ENCODE measurements around the gene PDE1C.
"Not testable (repeated sequence)": the region's sequence is repeated elsewhere in the genome, so short reads cannot be mapped to it uniquely, and the experiment has no call there.

PDE1C gene

DNA sequence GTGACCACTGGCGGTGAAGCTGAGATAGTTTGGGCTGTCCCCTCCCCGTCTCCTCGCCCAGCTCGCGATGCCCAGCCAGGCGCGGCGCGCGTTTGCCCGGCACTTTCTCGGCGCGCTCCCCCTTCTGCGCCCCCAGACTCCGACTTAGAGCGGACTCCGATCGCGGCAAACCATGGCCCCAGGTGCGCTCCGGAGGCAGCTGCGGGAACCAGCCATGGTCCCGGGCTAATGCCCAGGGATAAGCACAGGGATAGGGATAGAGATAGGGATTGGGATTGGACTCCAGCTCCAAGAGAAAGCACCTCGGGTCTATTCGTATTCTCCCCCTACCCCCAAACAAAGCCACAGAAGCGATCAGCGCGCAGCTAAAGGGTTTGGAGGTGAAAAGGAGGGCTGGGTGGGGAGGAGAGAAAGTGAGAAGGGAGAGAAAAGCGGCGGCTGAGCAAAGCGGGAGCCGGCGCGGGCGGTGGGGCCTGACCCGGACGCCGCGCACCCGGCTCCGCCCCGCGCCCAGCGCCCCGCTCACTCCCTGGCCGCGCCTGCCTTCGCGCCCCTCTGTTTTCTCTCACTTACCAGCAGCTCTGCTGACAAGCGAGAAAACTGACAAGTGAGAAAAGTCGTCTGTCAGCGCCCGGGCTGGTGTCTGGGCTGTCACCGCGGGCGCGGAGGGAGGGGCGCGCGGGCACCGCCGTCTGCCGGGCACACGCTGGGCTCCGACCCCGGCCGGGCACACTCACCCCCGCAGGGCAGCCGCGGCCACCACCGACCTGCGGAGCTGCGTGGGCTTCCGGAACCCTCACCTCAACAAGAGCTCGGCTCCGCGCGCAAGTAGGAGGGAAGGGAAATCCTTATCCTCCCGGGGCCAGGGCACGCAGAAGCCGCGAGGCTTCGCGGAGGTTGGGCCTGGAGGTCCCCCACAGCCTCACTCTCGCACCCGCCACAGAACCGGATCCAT is at the start of gene PDE1C:
PDE1C (minus strand) TSS at position 2 of the 955 bp plus-strand sequence.
- DNase-seq = peak; percentile 51

DNA sequence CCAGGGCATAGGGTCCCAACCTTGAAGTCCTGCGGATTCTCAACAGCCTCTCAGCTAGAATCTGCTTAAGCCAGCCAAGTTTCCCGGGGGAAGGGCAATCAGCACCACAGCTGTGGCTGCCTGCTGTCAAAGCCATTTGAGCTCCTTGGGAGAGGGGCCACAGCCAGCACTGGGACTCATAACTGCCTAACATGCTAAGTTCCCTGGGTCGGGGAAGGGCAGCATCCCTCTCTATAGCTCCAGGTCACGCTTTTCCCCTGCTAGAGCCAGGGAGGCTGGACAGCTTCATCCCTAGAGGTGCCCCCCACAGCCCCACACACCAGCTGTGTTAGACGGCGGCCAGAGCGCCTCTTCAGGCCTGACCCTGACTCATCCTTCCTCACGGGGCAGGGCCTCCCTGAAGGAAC is 49.6 kb upstream of the PDE1C start:
- no peak for DNase-seq

DNA sequence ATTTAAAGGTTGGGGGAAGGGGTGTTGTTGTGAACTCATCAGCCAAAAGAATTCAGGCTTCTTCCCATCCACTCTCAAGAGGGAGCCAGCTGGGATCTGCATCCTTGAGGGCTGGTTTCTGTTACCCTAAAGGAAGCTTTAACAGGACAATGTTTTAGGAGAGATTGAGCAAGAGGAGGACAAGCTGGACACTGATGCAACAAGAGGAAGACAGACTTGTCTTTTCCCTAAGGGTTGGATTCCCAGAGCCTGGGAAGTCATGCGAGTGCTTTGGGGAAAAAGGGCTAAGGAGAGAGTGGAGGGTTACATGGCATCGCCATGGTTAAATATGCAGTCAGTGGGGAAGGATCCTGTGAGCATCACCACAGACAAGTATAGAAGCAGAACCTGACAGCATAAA is 47.6 kb upstream of the PDE1C start:
- DNase-seq = no peak

DNA sequence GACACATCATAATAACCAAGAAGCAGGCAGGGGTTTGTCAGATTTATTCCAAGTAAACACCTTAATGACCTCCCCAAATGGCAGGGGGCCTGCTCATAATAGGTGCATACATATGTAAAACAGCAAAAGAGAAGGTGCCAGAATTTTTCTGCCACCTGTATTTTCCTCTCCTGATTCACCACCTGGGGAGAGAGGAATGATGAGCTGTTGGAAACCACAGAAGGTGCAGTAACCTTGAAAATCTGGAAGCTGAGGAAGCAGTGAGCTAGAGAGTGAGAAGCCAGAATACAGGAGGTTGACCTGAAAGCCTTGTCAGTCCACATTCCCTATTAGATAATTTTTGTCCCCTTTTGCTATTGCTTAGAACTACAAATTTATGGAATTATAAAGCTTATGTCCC is 46.2 kb upstream of the PDE1C start:
- DNase-seq = no peak

DNA sequence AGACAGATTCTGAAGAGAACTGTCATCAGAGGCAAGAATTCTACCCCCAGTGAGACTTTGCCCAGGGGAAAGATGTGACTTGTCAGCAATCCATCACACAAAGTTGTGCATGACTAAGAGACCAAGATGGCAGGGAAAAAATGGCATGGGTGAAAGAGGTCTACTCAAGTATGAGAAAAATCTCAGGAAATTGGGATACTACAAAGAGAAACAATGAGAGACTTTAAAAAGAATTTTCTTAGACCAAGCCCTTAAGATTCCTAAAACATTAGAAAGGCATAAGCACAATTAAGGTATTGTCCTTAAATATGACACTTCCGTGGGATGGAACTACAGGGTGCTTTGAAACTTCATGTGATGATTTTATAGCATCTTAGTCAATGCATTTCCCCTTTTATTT is 45.6 kb upstream of the PDE1C start:
- no peak for DNase-seq

DNA sequence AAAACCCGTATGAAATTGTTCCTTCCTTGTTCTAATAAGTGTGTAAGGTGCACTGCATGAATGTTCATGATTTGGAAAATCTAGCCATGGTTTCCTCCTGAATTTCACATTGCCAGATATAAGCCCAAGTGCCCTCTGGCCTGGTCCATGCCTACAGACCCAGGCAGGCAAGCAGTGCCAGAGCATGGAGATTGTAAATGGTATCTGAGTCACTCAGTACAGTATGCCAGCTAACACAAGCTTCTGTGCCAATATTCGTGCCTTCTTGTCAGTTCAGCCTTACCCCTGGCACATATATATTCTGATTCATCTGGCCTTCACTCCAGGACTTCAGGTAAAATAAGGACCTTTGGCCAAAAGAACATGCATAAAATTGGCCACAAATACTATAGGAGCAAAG is 38.4 kb upstream of the PDE1C start:
- DNase-seq = no peak

DNA sequence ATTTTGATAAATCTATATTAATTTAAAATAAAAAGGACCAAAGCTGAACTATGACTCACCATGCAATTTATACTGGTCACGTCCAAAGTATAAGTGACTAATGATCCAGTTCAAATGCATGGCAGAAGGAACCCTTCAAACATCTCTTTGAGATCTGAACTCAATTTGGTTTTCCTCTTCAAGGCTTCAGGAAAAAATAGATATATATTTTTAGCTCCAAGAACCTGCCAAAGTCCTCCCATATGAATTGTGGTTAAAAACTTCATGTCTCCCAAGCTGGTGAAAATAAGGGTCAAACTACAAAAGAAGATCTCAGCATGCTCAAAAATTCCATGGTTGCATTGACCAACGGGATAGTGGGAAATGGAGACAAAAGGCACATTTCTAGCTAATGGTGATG is 34.6 kb upstream of the PDE1C start:
- no peak for DNase-seq

DNA sequence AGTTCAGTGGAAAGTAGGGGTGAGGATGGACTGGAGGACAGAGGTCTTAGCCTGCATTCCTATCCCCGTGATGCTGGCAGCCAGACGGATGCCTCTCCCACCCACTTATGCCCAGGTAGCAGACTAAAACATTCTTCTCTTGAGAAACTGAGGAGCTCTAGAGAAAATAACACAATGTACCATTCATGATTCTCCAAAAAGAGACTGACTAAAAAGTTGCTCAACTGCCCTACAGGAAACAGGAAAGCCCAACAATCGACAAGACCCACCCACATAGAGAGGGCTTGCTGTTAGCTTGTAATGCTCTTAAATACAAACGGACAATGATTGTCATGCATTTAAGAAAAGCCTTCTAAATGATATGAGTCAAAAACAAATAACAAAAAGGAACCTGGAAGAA is 33.2 kb upstream of the PDE1C start:
- no peak for DNase-seq

DNA sequence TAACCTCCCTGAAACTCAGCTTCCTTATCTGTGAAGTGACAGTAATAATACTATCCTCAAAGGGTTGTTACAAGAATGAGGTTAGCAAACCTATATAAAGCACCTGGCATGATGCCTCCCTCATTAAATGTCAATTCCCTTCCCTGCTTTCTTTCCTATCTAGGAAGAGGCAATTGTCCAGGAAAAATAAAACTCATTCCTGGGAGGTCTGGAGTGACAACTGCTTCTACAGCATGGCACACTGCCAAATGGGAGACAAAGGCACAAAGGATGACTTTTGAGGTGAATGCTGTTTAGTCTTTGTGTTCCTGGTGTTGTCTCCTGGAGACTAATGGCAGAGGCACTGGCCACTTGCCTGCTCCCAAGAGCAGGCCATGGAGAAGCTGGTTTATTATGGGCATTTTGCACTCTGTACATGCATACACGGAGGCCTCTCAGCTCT is 32.2 kb upstream of the PDE1C start:
- no peak for DNase-seq

DNA sequence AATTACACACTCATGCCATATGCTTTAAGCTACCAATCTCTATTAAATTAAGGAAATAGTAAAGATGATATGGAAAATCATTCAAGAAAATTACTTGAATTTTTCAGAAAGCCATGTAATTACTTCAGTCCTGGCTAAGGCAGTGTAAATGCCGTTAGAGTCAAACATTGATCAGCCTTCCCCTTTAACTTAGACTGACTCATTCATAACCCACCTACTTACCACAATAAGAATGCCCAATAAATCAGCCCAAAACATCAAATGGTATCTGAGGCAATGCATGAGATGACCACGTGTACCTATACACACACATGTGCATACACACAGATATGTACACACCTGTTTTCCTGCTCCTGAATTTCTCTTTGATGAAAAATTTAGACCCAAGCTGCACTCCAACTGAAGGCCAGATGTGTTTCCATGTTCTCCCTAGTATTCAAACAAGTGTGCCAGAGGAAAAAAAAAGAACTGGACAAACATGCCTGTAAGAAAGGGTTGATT is 30.2 kb upstream of the PDE1C start:
- DNase-seq = no peak

DNA sequence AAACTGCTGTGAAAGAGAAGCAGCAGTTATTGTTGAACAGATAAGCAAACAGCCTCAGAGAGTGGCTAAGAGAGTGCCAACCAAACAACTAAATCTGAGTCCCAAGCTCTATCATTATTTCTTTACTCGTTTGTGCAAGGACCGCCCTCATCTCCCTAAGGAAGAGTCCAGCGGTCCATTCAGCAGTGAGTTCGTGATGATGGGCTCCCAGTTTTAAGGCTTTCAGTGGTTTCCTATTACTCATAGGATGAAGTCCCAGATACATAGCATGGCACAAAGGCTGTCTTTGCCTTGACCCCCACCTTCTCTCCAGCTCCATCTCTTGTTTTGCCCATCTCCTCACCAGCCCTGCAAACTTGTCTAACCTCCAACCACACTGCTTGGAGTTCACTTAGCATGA is 24.3 kb upstream of the PDE1C start:
- DNase-seq = no peak

DNA sequence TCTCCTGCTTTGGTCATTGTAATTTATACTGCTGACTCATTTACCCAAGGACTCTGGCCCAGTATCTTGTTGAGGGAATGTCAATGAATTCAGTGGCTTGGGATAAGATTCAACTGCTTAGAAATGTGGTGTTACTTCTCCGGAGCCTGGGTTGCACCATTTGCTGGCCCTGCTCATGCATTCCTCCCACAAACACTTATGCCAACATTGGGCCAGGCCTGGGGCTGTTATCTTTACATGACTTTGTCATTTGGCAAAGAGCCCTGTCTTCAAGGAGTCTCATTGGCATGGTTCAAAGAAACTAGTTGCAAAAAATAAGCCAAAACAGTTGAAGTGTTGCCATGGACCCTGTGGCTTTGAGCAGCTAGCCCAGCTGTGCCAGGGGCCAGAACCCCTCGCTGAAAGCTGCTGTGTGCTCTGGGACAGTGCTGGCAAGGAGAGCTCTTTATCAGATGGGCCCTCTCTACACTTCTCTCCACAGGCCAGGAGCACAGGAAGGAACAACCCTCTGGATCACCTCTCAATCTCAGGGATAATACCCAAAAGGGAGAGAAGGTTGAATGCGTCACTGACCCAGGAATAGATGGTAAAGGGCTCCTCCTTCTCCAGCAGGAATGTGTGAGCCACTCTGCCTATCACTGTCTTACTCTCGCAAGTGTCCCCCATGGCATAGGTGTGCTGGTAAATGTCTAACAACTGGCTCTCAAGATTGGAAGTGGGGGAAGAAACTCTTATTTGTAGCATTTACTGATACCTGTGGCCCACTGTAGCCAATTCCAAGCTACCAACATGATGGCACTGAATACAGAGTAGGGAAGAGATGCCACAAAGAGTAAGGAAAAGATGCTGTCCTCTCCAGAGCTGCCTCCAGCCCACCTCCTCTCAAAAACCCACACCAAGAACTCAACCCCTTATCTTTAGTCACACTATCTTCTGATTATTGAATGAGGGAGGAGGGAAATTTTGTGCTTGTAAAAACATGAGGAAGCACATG is 23.5 kb upstream of the PDE1C start:
- DNase-seq = no peak

DNA sequence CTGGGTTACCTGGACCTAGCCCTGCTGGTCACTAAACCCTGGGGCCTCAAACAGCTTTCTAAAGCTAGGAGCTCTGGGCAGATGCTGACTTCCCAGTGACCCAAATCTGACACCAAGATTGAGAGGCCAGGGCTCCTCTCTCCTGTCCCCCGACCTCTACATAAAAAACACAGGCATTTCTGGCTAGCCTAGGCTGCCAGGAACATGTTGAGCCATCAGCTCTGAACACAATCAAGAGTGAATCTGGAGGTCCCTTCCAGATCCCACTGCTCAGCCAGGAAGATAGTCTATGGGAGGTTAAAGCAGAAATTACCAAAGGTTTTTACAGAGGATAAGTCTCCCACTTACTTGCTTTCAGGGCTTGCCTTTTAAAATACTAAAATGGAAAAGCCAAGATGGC is 22.1 kb upstream of the PDE1C start:
- no peak for DNase-seq

DNA sequence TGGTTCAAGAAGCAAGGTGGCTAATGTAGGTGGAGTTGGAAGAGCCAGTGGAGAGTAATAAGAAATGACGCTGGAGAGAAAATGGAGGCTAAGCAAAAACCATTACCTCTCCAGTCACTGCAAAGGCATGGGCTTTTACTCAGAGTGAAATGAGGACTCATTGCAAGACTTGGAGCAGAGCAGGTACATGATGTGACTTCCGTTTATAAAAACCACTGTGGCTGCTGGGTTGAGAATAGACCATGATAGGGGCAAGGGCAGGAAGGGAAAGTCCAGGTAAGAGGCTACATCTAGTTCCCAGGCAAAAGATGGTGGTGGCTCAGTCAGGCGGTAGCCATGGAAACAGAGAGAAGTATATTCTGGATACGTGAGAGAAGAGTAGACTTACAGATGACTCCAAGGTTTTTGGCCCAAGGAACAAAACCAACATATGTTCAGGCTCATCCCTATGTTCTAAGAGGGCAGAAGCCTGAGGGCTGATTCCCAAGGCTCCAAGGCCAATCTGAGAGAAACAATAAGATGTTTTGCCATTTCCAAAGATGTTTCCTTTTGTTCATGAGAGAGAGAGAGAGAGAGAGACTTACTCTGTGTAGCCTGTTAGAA is 21.5 kb upstream of the PDE1C start:
- DNase-seq = no peak

DNA sequence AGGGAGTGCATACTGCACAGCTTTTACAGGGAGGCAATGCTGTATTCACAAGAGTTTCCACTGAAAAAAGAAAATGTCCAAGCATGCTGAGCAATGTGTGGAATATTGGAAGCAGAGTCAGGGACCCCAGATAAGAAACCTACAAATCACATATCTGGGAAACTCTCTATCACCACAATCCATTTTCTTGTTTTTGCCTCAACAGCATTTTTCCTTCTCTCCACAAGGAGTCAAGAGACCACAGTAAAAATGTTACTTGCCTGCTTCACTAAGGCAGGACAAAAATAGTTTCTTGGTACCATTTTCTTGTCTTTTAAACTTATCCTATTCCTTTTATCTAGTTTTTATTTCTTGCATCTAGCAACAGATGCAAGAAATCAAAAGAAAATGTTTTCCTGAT is 19.5 kb upstream of the PDE1C start:
- no peak for DNase-seq

DNA sequence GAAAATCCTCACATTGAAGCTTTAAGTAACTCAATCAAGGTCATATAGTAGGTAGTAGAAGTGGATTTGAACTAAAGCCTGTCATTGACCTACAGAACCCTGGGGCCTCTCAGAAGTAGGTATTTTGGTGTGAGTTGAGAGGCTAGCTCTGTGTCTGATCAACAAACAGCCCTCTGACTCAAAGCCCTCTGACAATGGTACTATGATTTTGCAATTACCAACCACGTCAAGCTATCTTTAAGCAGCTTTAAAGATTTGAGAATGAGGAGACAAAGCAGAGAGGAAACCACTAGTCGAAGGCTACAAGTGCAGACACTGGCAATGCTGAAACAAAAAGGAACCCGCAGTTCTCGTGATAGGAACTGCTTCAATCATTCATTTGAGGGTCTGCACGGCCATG is 19.0 kb upstream of the PDE1C start:
- no peak for DNase-seq

DNA sequence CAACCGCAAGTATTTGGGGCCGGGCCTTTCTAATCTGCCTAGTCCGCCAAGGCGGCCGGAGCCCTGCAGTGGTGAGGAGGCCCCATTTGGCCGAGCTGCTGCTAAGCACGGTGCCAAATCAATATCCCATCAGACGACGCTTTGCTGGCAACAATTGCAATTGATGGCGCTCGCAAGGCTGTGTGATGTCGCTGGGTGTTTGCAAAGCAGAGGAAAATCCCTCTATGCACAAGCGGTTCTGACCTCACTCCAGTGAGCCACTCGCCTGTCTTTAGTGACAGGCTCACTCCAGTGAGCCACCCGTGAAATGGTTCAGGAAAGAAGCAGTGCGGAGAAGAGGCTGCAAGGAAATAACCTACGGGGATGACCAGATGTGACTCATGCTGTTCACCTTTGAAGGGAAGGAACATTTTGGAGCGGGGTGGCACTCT is 18.3 kb upstream of the PDE1C start:
- DNase-seq = no peak

DNA sequence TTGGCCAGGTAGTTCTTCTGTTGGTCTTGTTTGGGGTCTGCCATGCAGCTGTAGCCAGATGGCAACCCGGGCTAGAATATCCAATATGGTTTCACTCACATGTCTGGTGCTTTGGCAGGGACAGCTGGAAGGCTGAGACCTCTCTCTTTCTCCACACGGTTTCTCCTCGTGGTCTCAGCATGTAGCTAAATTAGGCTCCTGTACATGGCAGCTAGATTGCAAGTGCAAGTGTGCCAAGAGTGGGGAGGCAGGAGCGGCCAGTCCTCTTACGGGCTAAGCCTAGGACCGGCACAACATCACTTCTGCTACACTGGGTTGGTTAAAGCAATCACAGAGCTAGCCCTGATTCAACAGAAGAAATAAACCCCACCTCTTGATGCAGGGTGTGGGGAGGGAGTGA is 9.3 kb upstream of the PDE1C start:
- no peak for DNase-seq

DNA sequence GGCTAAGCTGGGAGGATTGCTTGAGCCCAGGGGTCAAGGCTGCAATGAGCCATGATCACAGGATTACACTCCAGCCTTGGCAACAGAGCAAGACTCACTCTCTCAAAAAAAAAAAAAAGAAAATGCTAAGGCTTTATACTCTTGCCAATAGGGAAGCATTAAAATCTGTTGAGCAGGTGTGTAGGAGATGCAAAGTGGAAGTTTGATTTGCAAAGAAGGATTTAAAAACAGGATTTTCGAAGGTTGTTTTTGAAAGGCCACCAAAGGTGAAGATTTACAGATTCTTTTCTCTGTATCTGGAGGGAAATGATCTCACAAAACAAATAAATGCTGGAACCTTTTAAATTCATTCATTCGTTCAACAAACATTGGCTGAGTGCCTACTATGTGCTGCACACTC is 8.6 kb upstream of the PDE1C start:
- DNase-seq = no peak

DNA sequence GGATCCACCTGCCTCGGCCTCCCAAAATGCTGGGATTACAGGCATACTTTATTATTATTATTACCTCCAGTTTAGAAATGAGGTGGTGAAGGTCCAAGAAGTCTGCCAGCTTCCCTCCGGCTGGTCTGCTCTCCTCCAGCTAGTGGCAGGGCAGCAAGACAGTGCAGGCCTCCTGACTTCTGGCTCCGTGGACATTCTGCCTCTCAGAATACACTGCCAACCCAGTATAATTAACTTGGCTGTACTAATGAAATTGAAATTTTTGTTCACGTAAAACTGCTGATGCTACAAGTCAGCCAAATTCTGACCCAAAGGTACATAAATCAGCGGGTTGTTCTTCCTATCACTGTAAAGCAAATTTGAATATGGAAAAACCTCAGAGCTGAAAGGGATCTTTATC is 7.6 kb upstream of the PDE1C start:
- no peak for DNase-seq

DNA sequence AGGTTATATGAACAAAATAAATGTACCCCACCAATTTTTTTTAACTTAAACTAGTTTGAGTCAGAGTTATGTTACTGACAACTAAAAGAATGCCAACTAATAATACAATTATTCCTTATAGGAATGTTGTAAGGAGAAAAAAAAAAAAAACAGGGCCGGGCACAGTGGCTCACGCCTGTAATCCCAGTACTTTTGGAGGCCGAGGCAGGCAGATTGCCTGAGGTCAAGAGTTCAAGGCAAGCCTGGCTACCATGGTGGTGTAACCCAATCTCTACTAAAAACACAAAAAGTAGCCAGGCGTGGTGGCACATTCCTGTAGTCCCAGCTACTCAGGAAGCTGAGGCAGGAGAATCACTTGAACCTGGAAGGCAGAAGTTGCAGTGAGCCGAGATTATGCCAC is 6.6 kb upstream of the PDE1C start:
- not testable (repeated sequence) for DNase-seq

DNA sequence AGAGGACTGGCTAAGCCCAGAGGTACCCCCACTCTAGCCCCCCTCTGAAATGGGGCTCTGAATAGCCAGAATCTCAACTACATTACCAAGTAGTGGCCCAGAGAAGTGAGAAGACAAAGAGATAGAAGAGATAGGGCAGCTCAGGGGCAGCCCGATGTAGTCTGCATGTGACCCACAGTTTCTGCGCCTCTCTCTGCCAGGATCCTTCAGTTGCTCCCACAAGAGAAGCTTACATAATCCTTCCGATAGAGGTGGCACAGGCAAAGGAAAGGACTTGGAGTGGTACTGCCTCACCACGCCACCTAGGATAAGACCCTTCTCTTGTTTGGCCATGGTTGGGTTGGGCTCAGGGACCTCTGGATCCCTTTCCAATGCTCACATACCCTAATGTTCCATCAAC is 5.4 kb upstream of the PDE1C start:
- DNase-seq = no peak
